ENCODE data around the gene PHAF1.

Gene PHAF1

DNA sequence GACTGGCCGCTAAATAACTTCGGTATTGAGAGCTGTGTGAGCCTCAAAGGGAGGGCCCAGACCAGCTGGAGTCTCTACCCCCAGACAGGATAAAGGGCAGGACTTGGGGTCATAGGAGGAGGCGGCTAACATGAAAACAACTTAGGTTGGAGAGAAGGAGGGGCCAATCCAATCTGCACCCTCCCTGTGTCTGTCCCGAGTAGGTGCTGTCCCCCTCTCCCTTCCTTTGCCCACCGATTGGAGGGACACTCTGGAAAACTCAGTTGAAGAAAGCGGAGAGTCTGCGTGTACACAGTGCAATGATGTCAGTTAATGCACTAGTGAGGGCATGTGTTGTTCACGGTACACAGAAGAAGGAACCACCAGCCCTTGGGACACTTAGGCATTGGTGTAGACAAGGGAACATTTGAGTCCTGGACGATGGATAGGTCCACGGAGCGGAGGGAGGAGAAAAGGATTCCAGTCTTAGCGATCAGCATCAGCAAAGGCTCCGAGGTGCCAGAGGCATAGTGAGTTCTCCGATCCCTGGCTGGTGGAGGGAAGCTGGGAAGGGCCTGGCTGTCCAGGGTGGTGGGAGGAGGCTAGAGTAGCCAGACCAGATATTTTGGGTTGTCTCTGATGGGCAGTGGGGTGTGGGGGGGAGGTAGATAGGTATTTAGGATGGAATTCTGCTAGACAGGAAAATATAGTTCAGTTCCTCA lies 61.4 kb downstream of the PHAF1 start:
- Histone ChIP-seq H3K27me3 (ENCODE audit: insufficient read depth, poor library complexity, severe bottlenecking) (peaks cover 57% of the 10 kb centered on the region), H3K4me3 (replicated peaks; ENCODE audit: insufficient read depth, low read length) (no peak overlapping the region), H3K27ac (replicated peaks) (no peak overlapping the region)
- TF ChIP-seq, protein P1, sequence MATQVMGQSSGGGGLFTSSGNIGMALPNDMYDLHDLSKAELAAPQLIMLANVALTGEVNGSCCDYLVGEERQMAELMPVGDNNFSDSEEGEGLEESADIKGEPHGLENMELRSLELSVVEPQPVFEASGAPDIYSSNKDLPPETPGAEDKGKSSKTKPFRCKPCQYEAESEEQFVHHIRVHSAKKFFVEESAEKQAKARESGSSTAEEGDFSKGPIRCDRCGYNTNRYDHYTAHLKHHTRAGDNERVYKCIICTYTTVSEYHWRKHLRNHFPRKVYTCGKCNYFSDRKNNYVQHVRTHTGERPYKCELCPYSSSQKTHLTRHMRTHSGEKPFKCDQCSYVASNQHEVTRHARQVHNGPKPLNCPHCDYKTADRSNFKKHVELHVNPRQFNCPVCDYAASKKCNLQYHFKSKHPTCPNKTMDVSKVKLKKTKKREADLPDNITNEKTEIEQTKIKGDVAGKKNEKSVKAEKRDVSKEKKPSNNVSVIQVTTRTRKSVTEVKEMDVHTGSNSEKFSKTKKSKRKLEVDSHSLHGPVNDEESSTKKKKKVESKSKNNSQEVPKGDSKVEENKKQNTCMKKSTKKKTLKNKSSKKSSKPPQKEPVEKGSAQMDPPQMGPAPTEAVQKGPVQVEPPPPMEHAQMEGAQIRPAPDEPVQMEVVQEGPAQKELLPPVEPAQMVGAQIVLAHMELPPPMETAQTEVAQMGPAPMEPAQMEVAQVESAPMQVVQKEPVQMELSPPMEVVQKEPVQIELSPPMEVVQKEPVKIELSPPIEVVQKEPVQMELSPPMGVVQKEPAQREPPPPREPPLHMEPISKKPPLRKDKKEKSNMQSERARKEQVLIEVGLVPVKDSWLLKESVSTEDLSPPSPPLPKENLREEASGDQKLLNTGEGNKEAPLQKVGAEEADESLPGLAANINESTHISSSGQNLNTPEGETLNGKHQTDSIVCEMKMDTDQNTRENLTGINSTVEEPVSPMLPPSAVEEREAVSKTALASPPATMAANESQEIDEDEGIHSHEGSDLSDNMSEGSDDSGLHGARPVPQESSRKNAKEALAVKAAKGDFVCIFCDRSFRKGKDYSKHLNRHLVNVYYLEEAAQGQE (IDR thresholded peaks at IDR 0.05; ENCODE audit: insufficient replicate concordance, low read depth): no peak
- no peak for TF ChIP-seq CTCF (IDR thresholded peaks at IDR 0.05; ENCODE audit: insufficient read depth, low read length)
- no peak for TF ChIP-seq SPI1 (IDR thresholded peaks at IDR 0.05; ENCODE audit: borderline replicate concordance, low read depth)
- no peak for TF ChIP-seq GABPA (IDR thresholded peaks at IDR 0.05; ENCODE audit: low read depth)
- no peak for TF ChIP-seq POLR2AphosphoS5 (IDR thresholded peaks at IDR 0.05; ENCODE audit: low read depth)
- no peak for DNase-seq (ENCODE audit: low read depth in 1 of 2, low spot score in 1 of 2)

- DNase-seq (ENCODE audit: low read depth in 1 of 2, low spot score in 1 of 2): no peak
- TF ChIP-seq, protein P1 (IDR thresholded peaks at IDR 0.05; ENCODE audit: insufficient replicate concordance, low read depth): no peak
- TF ChIP-seq SPI1 (IDR thresholded peaks at IDR 0.05; ENCODE audit: borderline replicate concordance, low read depth) (no peak), POLR2AphosphoS5 (IDR thresholded peaks at IDR 0.05; ENCODE audit: low read depth) (no peak), CTCF (IDR thresholded peaks at IDR 0.05; ENCODE audit: insufficient read depth, low read length) (no peak), GABPA (IDR thresholded peaks at IDR 0.05; ENCODE audit: low read depth) (no peak)
- H3K4me3 ChIP-seq (replicated peaks; ENCODE audit: insufficient read depth, low read length): no peak overlapping the region
- no peak overlapping the region for H3K27ac ChIP-seq (replicated peaks)
- peaks cover 50% of the 10 kb centered on the region for H3K27me3 ChIP-seq (ENCODE audit: insufficient read depth, poor library complexity, severe bottlenecking)
These were observed 63.6 kb downstream of the PHAF1 start for GRCh38 chr16:67173323-67173722.

GRCh38 chr16:67173808-67174705 lies 64.3 kb downstream of the PHAF1 start:
- Histone ChIP-seq H3K27ac (replicated peaks) (no peak overlapping the region), H3K4me3 (replicated peaks; ENCODE audit: insufficient read depth, low read length) (peak overlapping the region; percentile 28), H3K27me3 (ENCODE audit: insufficient read depth, poor library complexity, severe bottlenecking) (peaks cover 45% of the 10 kb centered on the region)
- TF ChIP-seq, protein P1 (IDR thresholded peaks at IDR 0.05; ENCODE audit: insufficient replicate concordance, low read depth): no peak
- no peak for TF ChIP-seq CTCF (IDR thresholded peaks at IDR 0.05; ENCODE audit: insufficient read depth, low read length)
- TF ChIP-seq SPI1 (IDR thresholded peaks at IDR 0.05; ENCODE audit: borderline replicate concordance, low read depth): no peak
- TF ChIP-seq POLR2AphosphoS5 (IDR thresholded peaks at IDR 0.05; ENCODE audit: low read depth): no peak
- TF ChIP-seq GABPA (IDR thresholded peaks at IDR 0.05; ENCODE audit: low read depth): no peak
- DNase-seq (ENCODE audit: low read depth in 1 of 2, low spot score in 1 of 2): peak in 1 of 2 experiments; percentile 77

Data from HL-60 (cell line).